Measurements from ENCODE around the gene C4BPA. TPM values are rescaled to one million over a fixed set of nuclear protein-coding genes. Genes with fewer than 3 reads are reported as not detected.

The C4BPA gene
- total and polyA plus RNA-seq, 9 of the 15 experiments (the other 6 are each of a cell fraction or from before 2014, with no cell fraction given), result 0.04 to 0.22 (median 0.11) TPM; not detected in 3

- Histone ChIP-seq H2AFZ (ENCODE audit: low read depth, low read length) (no peak overlapping the region), H4K20me1 (replicated peaks; ENCODE audit: control insufficient read depth, insufficient read depth, low read length) (no peaks in the 10 kb centered on the region), H3K4me1 (replicated peaks in 1 of 2; ENCODE audit: control insufficient read depth in 2 of 2, insufficient read depth in 2 of 2, low read length in 2 of 2) (no peaks in the 10 kb centered on the region), H3K79me2 (ENCODE audit: control insufficient read depth, insufficient read depth, low read length) (no peaks in the 10 kb centered on the region), H3K9me3 (replicated peaks; ENCODE audit: control insufficient read depth, insufficient read depth, low read depth, low read length) (no peaks in the 10 kb centered on the region), H3K9ac (ENCODE audit: insufficient read depth in 1 of 2, low read depth in 2 of 2, low read length in 2 of 2) (no peak overlapping the region), H3K27me3 (ENCODE audit: control insufficient read depth in 2 of 2, insufficient read depth in 2 of 2, low read length in 2 of 2) (no peaks in the 10 kb centered on the region), H3K9me1 (ENCODE audit: control insufficient read depth, insufficient read depth, low read length) (no peaks in the 10 kb centered on the region), H3K4me2 (ENCODE audit: insufficient read depth, low read length) (no peak overlapping the region), H3K36me3 (ENCODE audit: control insufficient read depth, insufficient read depth, low read length) (no peaks in the 10 kb centered on the region), H3K4me3 (no peak overlapping the region), H3K27ac (ENCODE audit: extremely low read depth, low read depth, low read length) (no peak overlapping the region)
- intact Hi-C loops (cut with micrococcal nuclease), result no loop called here
- ChIA-PET POLR2A (interaction anchor here (1.2 to 1.6 kb wide), 3 partner anchors 9 to 227 kb away, joined by 3 to 9 read pairs (median 3); partner anchors contain the start of gene CD55), CTCF (ENCODE audit: low intra/inter-chr PET ratio) (no interaction called here)
- BruUV-seq (replicated peaks), result no TSS peak
- ATAC-seq, result no peak
- no peak for FAIRE-seq
- TF ChIP-seq TCF7 (IDR thresholded peaks at IDR 0.05; ENCODE audit: borderline replicate concordance) (no peak), ZC3H4 (CRISPR knock-in tag; IDR thresholded peaks at IDR 0.05; ENCODE audit: borderline replicate concordance) (no peak), HDAC2 (IDR thresholded peaks at IDR 0.05) (no peak), ZBTB26 (CRISPR knock-in tag; IDR thresholded peaks at IDR 0.05) (no peak), GABPB1 (CRISPR knock-in tag; IDR thresholded peaks at IDR 0.05) (no peak)
- WGBS (ENCODE audit: insufficient coverage, low coverage, missing lambda C conversion rate), result 25% methylated on average over 2 of the region's 2 CpGs
- no peak for DNase-seq (ENCODE audit: extremely low read depth in 1 of 4, low spot score in 3 of 4)
- in situ Hi-C loops (cut with MboI), result no loop called here
Measured at GRCh38 chr1:207093944-207094343, 10.1 kb upstream of the C4BPA start.

GRCh38 chr1:207097871-207098324 lies 6.1 kb upstream of the C4BPA start:
- Histone ChIP-seq H3K4me3 (no peak overlapping the region), H3K27ac (ENCODE audit: extremely low read depth, low read depth, low read length) (no peak overlapping the region), H4K20me1 (replicated peaks; ENCODE audit: control insufficient read depth, insufficient read depth, low read length) (no peaks in the 10 kb centered on the region), H3K27me3 (ENCODE audit: control insufficient read depth in 2 of 2, insufficient read depth in 2 of 2, low read length in 2 of 2) (no peaks in the 10 kb centered on the region), H3K4me1 (replicated peaks in 1 of 2; ENCODE audit: control insufficient read depth in 2 of 2, insufficient read depth in 2 of 2, low read length in 2 of 2) (no peaks in the 10 kb centered on the region; a peak in 1 of 5 replicates), H3K79me2 (ENCODE audit: control insufficient read depth, insufficient read depth, low read length) (no peaks in the 10 kb centered on the region), H3K9me1 (ENCODE audit: control insufficient read depth, insufficient read depth, low read length) (no peaks in the 10 kb centered on the region), H3K36me3 (ENCODE audit: control insufficient read depth, insufficient read depth, low read length) (no peaks in the 10 kb centered on the region), H2AFZ (ENCODE audit: low read depth, low read length) (no peak overlapping the region), H3K4me2 (ENCODE audit: insufficient read depth, low read length) (no peak overlapping the region), H3K9ac (ENCODE audit: insufficient read depth in 1 of 2, low read depth in 2 of 2, low read length in 2 of 2) (no peak overlapping the region), H3K9me3 (replicated peaks; ENCODE audit: control insufficient read depth, insufficient read depth, low read depth, low read length) (no peaks in the 10 kb centered on the region)
- ChIA-PET POLR2A (interaction anchor here (0.6 to 0.7 kb wide), 3 partner anchors 224 to 533 kb away, joined by 3 read pairs; partner anchors contain the start of gene CD55), CTCF (ENCODE audit: low intra/inter-chr PET ratio) (no interaction called here)
- in situ Hi-C loops (cut with MboI), result no loop called here
- ATAC-seq (no peak), FAIRE-seq (no peak), DNase-seq (ENCODE audit: extremely low read depth in 1 of 4, low spot score in 3 of 4) (no peak)
- 27% methylated on average over 3 of the region's 3 CpGs for WGBS (ENCODE audit: insufficient coverage, low coverage, missing lambda C conversion rate)
- no TSS peak for BruUV-seq (replicated peaks)
- intact Hi-C loops (cut with micrococcal nuclease), result no loop called here
- TF ChIP-seq YBX1 (IDR thresholded peaks at IDR 0.05) (no peak), MCM2 (IDR thresholded peaks at IDR 0.05; ENCODE audit: low read depth) (no peak), SIN3A (IDR thresholded peaks at IDR 0.05; ENCODE audit: borderline replicate concordance in 2 of 2, control insufficient read depth in 1 of 2, low read depth in 2 of 2, low read length in 2 of 2) (no peak), COPS2 (conservative IDR thresholded peaks at IDR 0.05) (no peak), POLR2AphosphoS5 (IDR thresholded peaks at IDR 0.05; ENCODE audit: control insufficient read depth, insufficient read depth, low read depth, low read length) (no peak), ILK (tag; IDR thresholded peaks at IDR 0.05; ENCODE audit: borderline replicate concordance, low read depth) (no peak), RBM15 (IDR thresholded peaks at IDR 0.05; ENCODE audit: insufficient read depth, low read length) (no peak), ZNF311 (CRISPR knock-in tag; IDR thresholded peaks at IDR 0.05) (no peak), TEAD1 (CRISPR knock-in tag; IDR thresholded peaks at IDR 0.05) (no peak), MTA1 (IDR thresholded peaks at IDR 0.05; ENCODE audit: borderline replicate concordance) (no peak), MLX (CRISPR knock-in tag; conservative IDR thresholded peaks at IDR 0.05) (no peak)

All from K562 (cell line).